B cell (primary cell): ENCODE results near the gene ADAMTSL1.

ENCODE experiments used
- EZH2 ChIP-seq: IDR thresholded peaks from 2 replicates; pipeline ENCODE4 v1.6.1; 2012; ENCODE audit warnings: borderline replicate concordance, low read depth, mild to moderate bottlenecking, moderate library complexity, low read length; ENCODE audit not compliant: insufficient read depth, poor library complexity, severe bottlenecking
- TF ChIP-seq, protein P1 (sequence below): fragments of 200-600 bp; IDR thresholded peaks from one replicate; pipeline ENCODE4 v1.8.0; 2022; ENCODE audit warnings: antibody characterized with exemption, mild to moderate bottlenecking

DNA sequence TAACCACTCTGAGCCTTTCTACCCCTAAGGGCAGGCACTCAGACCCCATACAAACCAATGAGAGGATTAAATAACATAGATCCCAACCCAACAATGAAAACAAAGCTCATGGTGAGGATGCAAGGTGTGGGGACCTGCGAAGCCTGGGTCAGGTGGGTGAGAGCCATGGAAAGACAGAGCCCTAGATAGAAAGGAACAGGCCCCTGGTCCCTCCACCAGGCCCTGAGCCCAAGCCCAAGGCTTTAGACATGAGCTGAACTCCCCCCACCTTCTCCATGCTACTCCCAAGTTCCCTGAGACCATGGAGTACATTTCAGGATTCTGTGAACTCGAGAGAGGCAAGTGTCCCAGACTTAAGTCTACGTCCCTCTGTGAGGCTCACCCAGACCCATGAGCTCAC lies 452.6 kb downstream of the ADAMTSL1 start:
- TF ChIP-seq, protein P1, sequence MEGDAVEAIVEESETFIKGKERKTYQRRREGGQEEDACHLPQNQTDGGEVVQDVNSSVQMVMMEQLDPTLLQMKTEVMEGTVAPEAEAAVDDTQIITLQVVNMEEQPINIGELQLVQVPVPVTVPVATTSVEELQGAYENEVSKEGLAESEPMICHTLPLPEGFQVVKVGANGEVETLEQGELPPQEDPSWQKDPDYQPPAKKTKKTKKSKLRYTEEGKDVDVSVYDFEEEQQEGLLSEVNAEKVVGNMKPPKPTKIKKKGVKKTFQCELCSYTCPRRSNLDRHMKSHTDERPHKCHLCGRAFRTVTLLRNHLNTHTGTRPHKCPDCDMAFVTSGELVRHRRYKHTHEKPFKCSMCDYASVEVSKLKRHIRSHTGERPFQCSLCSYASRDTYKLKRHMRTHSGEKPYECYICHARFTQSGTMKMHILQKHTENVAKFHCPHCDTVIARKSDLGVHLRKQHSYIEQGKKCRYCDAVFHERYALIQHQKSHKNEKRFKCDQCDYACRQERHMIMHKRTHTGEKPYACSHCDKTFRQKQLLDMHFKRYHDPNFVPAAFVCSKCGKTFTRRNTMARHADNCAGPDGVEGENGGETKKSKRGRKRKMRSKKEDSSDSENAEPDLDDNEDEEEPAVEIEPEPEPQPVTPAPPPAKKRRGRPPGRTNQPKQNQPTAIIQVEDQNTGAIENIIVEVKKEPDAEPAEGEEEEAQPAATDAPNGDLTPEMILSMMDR, result no peak
- TF ChIP-seq EZH2, result no peak
